Stimulated activated CD8-positive, alpha-beta memory T cell treated with anti-CD3 and anti-CD28 coated beads, Interleukin-12 subunit alpha, Interleukin-12 subunit beta, amount 100 ng/mL, for 24 hours (primary cell): Measurements from ENCODE around the gene PARN.
"Not testable (repeated sequence)": the region's sequence is repeated elsewhere in the genome, so short reads cannot be mapped to it uniquely, and the experiment has no call there.

Experiments
- DNase-seq: peaks from one replicate; pipeline ENCODE4 v3.0.0-alpha.2; 2020; ENCODE audit errors: extremely low read depth

PARN gene

DNA sequence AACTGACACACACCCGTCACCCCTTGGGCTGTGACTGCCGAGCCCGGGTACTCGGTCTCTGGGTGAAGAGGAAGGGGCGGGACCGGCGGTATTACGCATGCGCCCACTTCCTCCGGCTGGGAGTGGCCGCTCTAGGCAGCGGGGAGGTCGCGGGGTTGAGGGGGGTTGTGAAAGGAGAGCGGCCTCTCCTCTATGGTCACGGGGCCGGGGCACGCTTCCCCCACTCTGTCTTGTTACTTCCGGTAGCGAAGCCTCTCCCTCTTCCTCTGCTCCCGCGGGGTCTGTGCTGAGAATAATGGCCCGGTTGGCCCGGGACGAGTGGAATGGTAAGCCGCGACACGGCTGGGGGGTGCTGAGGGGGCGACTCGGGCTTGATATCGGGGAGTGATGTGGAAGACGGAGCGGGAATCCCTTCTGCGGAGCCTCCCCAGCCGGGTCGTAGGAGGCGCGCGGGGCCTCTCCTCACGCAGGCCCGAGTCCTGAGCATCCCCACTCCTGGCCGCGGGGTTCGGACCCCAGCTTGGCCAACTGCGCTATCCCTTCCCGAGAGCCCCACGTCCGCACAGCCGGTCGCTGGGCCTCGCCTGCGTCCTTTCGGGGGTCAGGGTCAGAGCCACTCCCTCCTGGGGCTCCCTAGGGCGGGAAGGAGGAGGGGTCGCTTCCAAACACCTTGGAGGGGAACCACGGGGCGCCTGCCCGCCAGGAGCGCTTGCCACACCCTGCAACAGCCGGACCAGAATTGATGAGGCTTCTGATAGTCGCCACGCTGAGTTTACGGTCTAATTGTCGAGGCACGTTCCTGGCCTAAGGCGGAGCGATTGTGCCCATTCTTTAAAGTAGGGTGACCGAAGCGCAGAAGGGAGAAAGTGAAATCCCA lies 2.9 kb upstream of the PARN start, which contains the start of gene BFAR:
TSS of gene BFAR (plus strand) at position 259 of the 877 bp plus-strand sequence. CDS start 11,396 bp downstream, outside the sequence.
- peak; percentile 99 for DNase-seq

DNA sequence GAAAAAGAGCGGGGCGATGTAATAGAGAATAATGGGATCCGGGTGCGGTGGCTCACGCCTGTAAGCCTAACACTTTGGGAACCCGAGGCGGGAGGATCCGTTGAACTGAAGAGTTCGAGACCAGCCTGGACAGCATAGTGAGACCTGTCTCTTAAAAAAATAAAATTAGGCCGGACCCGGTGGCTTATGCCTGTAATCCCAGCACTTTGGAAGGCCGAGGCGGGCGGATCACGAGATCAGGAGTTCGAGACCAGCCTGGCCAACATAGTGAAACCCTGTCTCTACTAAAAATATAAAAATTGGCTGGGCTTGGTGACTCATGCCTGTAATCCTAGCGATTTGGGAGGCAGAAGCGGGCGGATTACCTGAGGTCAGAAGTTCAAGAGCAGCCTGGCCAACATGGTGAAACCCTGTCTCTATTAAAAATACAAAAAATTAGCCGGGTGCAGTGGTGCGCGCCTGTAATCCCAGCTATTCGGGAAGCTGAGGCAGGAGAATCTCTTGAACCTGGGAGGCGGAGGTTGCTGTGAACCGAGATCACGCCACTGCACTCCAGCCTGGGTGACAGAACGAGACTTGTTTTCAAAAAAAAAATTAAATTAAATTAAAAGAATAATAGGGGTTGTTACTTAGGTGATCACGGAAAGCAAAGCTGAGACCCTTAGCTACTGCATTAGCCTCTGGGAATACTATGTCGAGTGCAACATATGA lies 715 bp upstream of the PARN start:
- not testable (repeated sequence) for DNase-seq

DNA sequence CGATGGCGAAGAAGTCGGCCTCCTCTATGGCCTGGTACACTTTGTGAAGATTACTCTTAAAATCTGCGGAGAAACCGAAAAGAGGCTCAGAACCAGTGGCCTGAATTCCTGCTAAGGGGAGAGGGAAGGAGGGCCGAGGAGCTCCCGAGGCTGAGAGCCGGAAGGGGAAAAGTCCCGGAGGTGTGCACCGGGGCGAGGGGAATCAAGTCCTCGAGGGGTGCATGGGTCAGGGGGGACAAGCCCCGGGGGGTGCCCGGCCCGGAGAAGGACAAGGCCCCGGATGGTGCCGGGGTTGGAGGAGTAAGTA lies 495 bp downstream of the PARN start:
- DNase-seq: no peak

DNA sequence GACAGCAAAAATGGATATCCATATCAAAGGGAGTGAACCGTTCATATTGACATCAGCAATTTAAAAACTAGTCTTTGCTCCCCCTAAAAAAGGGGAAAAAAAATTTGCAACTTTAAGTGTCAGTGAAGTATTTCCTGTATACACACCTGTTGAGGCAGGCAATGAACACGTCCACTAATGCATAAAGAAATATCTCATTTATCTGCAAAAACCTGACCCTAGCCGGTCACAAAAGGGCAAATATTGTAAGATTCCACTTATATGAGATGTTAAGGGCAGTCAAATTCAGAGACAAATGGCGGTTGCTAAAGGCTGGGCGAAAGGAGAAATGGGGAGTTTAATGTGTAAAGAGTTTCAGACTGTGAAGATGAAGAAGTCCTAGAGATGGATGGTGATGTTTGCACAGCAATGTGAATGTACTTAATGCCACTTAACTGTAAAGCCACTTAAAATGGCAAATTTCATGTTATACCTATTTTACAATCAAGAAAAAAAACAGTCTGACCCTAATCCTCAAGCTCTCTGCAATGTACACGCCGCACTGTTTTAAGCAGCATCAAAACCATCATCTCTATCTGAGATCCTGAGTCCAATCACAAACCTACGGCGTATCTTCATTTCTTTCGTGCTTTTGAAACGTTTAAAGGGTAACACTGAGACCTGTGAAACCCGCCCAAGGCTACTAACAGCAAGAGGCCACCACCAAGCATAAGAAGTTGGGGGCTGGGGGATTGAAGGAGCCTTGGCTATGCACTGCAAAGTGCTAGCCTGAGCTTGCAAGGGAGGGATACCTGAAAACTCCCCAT lies 1.1 kb downstream of the PARN start:
- no peak for DNase-seq

DNA sequence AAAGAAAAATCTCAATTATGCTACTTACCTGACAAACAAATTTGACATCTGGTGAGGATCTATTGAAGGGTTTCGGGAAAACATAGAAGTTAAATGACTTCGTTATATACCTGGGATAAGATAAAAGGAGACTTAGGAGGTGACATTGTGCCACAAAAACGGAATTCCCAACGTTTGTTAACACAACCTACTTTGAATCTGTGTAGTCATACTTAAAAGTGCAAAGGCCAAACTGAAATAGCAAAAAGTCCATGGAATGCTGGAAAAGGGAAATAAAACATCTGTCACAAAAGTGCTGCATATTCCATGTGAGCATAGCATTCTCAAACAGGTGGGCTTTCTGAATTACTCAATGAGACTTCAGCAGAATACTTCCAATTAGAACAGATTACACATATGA lies 3.0 kb downstream of the PARN start:
- DNase-seq: no peak

DNA sequence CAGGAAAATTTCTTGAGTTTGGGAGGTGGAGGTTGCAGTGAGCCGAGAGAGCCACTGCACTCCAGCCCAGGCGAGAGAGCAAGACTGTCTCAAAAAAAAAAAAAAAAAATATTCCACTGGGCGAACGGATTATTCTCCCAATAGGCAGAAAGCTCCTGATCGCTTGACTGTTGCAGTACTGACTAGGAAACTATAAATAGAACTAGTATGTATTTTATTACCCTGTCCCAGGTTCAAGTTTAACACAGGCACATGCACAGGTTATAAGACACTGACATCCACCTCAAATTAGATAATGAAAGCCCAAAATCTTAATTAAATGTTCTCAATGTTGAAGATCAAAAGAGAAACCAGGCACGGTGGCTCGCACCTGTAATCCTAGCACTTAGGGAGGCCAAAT lies 11.5 kb downstream of the PARN start:
- no peak for DNase-seq

DNA sequence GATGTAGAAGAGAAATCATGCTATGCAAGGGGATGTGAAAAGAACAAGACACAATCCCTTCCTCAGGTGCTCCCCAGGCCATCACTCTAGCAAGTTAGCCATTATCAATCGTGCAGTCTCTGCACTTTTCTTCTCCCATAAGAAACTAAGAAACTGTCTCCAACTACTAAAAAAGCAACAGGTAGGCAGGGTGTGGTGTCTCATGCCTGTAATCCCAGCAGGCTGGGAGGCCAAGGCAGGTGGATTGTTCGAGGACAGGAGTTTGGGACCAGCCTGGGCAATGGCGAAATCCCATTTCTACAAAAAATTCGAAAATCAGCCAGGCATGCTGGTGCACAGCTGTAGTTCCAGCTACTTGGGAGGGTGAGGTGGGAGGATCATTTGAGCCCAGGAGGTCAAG lies 13.8 kb downstream of the PARN start:
- DNase-seq: no peak

DNA sequence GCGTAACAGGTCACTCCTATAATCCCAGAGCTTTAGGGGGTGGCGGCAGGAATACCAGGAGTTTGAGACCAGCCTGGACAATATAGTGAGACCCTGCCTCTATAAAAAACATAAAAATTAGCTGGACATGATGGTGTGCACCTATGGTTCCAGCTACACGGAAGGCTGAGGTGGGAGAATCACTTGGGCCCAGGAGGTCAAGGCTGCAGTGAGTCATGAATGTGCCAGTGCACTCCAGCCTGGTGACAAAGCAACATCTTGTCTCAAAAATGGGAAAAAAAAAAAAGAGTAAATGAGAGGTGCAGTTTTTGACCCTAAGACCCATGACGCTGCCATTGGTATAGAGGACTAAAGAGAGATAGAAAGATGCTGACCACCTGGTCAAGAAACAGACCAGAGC lies 16.1 kb downstream of the PARN start:
- no peak for DNase-seq

DNA sequence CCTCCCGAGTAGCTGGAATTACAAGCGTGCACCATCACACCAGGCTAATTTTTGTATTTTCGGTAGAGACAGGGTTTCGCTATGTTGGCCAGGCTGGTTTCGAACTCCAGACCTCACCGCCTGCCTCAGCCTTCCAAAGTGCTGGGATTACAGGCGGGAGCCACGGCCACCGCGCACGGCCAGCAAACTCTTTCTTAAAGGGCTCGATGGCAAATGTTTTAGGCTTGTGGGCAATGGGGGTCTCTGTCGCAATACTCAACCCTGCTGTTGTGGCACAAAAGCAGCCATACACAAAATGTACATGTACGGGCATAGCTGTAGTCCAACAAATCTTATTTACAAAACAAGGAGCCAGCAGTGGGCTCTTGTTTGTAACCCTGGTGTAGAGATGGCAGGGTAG lies 18.4 kb downstream of the PARN start:
- DNase-seq: no peak

DNA sequence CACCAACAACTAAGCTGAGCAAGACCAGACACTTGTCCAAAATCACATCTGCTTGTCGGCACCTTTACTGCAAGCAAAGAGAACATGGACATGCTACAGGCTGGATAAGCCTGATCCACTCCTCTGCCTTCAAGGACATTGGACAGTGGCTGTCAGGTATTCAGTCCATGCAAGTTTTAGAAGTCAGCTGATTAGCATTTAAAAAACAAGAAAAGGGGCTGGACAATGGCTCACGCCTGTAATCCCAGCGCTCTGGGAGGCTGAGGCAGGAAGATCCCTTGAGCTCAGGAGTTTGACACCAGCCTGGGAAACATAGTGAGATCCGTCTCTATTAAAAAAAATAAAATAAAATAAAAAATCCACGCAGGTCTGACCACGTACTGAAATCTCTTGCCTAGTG lies 20.3 kb downstream of the PARN start:
- DNase-seq: no peak

DNA sequence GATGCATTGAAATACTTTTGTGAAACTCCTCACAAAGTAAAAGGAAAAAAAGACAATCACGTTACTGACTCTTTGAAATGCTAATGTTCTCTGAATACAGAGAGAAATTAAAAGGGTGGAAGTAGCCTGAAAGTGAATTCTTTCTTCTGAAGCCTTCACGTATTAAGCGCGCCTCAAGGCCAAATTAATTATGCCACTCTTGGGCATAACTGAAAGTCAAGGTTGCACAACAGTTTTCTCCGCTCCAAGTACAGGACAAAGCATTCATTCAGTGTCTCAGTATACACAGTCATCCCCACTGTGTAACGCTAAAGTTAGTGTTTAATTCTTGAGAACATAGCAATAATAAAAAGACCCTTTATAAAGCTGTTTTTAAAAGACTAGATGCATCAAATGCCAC lies 21.5 kb downstream of the PARN start:
- DNase-seq: no peak

DNA sequence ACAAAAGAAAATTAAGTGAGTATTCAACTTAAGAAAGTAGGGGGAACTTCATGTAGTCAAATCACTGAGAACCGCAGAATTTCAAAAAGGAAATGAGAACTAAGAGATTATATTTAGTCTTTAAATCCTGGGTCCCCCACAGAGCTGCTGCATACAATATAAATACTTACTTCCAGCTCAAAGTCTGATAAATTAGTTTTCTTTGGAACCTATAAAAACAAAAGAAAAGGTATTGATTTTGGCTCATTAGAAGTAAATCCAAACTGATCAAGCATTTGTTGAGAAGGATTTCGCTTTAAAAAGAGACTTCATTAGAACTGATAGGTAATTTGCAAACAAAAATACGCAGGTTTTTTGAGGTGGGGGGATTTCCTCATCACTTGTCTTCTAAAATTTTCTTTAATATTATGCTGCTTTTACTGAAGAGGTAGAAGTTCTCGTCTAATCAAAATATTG lies 21.9 kb downstream of the PARN start:
- DNase-seq: no peak

DNA sequence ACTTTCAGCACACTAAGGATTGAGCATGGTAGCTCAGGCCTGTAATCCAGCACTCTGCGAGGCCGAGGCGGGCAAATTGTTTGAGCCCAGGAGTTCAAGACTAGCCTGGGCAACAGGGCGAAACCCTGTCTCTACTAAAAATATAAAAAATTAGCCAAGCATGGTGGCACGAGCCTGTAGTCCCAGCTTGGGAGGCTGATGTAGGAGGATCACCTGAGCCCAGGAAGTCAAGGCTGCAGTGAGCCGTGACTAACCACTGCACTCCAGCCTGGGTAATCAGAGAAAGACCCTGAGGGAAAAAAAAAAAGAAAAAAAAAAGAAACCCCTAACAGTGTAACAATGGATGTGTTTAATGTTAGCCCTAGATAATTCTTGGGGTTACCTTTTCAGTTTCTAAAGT lies 24.0 kb downstream of the PARN start:
- DNase-seq: no peak

DNA sequence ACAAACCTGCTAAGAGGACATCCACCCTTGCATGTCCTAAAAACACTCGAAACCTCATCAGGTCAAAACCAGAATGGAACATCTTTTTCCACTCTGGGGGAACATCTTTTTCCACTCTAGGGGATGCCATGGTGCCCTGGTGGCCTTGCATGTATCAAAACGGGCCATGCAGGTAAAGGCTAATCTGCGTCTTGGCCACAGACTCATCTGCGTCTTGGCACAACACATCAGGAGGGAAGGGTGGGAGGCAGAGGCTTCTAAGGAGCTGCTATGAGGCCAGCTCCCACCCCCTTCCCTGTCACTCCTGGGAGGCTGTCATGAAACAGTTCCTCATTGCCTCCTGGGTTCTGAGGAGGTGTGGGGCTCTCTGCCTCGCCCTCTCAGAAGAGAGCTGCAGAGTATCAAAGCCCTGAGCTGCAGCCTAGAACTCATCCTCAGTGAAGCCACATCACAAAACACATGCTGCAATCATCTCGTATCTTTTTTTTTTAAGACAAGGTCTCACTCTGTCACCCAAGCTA lies 27.6 kb downstream of the PARN start:
- no peak for DNase-seq

DNA sequence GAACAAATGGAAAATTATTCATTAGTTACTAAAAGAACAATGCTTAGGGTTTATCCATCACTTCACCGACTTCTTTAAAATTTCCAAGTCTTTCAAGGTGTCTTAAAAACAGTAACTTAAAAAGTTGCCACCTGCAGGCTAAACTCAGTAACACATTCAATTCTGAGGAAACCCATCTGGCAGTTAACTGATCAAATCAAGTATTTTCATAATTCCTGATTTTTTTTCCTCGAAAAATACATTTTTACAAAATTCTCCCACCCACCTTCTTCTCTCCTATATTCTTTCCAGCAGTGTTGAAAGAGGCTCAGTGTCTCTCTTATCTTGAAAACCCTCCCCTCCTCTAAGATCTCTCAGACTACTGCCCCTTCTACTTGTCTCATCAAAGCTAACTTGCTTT lies 29.9 kb downstream of the PARN start:
- DNase-seq: no peak

DNA sequence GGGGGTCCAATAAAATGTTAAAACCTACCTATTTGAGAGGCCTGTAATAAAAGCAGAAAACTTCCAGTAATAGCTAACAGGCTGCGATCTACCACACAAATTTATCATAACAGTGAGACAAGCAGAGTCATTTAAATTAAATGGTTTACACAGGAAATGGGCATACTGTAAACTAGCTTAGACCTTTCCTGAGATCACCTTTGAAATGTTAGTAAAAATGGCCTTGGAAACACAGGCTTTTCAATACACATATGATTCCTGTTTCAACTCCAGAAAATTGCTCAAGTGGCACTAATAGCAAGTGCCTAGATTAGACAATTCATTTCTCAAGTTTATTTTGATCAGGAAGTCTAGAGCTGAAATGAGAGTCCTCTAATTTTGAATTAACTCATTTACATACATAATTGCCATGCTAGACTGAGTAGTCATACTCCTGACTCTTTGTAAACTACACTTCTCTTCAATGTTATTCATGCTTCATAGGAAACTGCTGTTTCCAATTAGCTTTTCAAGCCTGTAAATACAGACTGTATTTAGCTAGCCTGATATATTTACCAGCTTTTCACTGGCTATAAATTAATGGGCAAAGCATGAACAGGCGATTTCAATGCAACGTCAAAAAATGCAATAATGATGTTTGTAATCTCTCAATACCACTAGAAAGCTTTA lies 43.3 kb downstream of the PARN start:
- DNase-seq: no peak

DNA sequence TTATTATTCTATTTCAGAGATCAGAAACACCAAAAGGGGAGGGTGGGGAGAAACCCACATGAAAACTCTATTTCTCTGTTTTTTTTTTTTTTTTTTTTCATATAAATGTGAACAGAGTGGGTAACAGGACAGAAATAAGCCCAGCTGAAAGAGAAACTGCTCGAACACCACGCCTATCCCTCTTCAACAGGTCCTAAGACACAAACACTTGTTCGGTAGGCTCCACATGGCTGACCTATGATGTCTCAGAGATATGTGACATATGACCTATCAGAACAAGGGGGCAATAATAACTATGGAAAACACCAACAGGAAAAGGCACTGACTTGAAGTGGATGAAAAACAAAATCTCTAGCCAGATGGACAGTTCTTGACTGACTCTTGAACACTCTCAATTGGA lies 44.8 kb downstream of the PARN start:
- no peak for DNase-seq

DNA sequence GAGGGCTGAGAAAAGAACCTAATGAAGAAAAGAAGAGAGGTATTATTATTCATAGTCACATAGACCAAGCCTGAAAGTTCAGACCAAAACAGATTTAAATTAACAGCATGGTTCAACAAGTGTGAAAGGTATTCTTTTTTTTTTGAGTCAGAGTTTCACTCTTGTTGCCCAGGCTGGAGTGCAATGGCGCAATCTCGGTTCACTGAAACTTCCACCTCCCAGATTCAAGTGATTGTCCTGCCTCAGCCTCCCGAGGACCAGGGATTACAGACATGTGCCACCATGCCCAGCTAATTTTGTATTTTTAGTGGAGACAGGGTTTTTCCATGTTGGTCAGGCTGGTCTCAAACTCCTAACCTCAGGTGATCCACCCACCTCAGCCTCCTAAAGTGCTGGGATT lies 49.1 kb downstream of the PARN start:
- DNase-seq: not testable (repeated sequence)

DNA sequence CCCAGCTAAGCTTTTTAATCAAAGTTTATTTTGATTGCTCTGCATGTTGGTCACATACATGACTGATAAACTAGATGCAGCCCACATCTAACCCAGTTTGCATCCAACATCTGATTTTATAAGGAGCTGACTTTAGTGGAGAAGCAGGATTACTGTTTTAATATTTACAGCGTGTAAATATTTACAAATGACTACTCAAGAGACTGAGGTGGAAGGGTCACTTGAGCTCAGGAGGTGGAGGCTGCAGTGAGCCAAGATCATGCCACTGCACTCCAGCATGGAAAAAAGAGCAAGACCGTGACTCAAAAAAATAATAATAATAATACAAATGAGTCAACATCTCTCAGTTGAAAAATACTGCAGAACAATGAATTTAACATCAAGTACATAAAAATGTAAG lies 50.8 kb downstream of the PARN start:
- no peak for DNase-seq

DNA sequence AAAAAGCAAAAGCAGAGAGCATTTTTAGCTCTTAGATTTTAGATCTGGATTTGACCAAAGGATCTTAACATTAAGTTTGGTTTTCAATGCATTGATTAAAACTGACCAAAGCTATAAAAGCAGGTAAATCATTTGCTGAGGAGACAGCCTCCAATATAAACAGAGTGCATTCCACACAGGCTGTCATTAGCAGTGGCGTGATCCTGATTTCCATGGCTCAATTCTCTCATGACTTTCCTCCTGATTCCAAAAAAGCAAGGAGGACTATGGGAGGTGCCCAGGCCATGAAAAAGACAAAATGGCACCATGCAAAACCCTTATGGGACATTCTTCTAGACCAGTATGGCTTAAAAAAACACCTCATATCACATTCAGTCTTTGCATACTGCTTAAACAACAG lies 53.5 kb downstream of the PARN start:
- DNase-seq: no peak

DNA sequence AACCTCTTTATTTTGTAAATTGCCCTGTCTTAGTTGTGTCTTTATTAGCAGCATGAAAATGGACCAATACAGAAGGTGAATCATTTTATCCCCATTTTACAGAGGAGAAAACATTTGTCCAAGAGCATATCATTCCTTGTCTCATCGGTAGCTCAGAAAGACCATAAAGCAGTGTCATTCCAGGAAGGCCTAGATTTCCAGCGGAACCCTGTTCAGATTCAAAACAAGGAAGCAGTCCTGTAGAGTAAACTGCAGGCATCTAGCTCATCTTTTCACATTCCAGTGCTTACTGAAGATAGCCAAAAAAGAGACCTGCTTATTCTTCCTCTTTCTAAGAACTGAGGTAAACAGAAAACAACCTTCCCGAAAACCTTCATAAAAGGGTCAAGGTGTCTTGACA lies 54.0 kb downstream of the PARN start:
- DNase-seq: no peak
